HT-29 (cell line): ENCODE measurements around the gene KRT27. TPM values are rescaled to one million over a fixed set of nuclear protein-coding genes. Genes with fewer than 3 reads are reported as not detected.
"Not testable (repeated sequence)": the region's sequence is repeated elsewhere in the genome, so short reads cannot be mapped to it uniquely, and the experiment has no call there.

ENCODE experiments used
- DNase-seq: peaks from one replicate; pipeline ENCODE4 v3.0.0-alpha.2; 2015; ENCODE audit warnings: low spot score
- total RNA-seq: library from RNA; depleted of rRNA; stranded (reverse); fragments of >200 nt; shearing (Covaris generic); gene quantifications from 2 replicates; pipeline ENCODE4 v1.2.3, GENCODE V29; 2014; rRNA removed

KRT27 gene
- not detected in 2 replicates for total RNA-seq

DNA sequence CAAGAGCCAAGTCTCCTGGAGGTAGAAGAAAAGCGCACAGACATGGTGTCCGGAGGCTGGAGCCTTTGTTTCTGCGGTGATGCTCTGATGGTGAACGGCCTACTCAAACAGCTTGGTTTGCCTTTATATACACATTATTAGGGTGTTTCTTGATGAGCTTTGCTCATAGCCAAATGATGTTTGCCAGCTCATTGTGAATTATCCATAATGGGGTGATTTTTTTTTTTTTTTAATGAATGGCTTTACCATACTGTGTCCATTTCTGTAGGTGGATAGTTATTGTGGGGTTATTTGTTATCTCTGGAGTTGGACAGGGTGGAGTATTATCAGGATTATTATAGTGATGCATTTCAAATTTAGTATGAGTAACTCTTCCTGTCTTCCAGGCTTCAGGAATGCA is at the start of gene KRT27:
Gene KRT27, minus strand, starts transcription at position 101 of the 400 bp plus-strand sequence. Its CDS starts 57 bp downstream, at position 44.
- DNase-seq: no peak

DNA sequence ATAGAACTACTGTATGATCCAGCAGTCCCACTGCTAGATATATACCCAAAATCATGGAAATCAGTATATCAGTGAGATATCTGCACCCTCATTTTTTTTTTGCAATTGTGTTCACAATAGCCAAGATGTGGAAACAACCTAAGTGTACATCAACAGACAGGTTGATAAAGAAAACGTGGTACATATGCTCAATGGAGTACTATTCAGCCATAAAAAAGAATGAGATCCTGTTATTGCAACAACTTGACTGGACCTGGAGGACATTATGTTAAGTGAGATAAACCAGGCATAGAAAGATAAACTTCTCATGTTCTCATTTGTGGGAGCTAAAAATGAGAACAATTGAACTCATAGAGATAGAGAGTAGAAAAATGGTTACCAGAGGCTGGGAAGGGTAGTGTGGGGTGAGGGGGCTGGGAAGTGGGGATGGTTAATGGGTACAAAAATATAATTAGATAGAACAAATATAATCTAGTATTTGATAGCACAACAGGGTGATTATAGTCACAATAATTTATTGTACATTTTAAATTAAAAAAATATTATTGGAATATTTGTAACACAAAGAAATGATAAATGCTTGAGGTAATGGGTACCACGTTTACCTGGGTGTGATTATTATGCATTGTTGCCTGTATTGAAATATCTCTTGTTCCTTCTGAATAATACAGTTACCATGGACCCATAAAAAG is 47.9 kb upstream of the KRT27 start:
- DNase-seq: no peak

GRCh38 chr17:40828454-40829044 is 46.2 kb upstream of the KRT27 start:
- no peak for DNase-seq

GRCh38 chr17:40827746-40828453 is 45.5 kb upstream of the KRT27 start:
- DNase-seq: no peak

- DNase-seq: no peak
Measured at GRCh38 chr17:40825599-40825998, 43.2 kb upstream of the KRT27 start.

GRCh38 chr17:40824015-40824832 is 41.9 kb upstream of the KRT27 start:
- DNase-seq: no peak

DNA sequence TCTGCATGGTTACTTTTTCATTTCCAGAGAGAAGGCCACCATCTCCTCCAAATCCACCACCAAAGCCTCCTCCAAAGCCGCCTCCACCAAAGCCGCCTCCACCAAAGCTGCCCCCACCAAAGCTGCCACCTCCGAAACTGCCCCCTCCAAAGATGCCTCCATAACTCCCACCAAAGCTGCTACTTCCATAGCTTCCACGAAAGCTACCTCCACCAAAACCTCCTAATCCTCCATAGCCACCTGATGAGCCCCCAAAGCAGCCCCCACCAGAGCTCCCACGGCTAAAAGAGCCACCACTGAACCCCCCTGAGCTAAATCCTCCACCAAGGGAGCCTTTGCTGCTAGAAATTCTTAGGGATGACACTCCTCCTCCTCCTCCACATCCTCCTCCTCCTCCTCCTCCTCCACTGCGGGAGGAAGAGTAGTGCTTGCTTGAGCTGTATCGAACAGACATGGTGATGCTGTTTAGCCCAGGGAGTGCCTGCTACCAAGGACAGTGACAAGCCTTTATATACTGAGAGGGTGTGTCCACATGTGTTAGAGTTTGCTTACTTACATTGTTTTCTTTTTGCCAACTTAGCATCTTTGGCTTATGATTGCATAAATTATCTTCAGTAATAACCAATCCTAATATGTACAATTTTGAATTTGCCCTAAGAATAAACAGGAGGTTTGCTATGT is 39.9 kb upstream of the KRT27 start, which contains the start of gene KRT10:
Gene KRT10, minus strand, starts transcription at position 483 of the 681 bp plus-strand sequence. Its CDS starts 29 bp downstream, at position 454.
- no peak for DNase-seq

GRCh38 chr17:40821536-40821935 is 39.2 kb upstream of the KRT27 start:
- DNase-seq: no peak

DNA sequence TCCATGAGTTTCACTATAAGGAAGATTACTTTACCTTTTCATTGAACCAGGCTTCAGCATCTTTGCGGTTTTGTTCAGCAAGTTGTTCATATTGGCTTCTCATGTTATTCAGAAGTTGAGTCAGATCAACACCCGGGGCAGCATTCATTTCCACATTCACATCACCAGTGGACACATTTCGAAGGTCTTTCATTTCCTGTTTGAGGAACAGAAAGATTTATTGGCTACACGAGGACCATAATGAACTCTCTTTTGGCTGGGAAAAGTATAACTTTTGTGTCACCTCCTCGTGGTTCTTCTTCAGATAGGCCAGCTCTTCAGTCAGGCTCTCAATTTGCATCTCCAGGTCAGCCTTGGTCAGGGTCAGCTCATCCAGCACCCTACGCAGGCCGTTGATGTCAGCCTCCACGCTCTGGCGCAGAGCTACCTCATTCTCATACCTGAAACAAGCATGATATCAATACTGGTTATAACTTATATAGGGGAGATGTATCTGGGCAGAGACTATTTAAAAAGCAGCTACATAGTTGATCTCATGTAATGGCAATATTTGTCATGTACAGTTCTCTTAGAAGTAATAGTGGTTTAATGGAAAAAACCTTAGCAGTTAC is 38.0 kb upstream of the KRT27 start:
- DNase-seq: no peak

DNA sequence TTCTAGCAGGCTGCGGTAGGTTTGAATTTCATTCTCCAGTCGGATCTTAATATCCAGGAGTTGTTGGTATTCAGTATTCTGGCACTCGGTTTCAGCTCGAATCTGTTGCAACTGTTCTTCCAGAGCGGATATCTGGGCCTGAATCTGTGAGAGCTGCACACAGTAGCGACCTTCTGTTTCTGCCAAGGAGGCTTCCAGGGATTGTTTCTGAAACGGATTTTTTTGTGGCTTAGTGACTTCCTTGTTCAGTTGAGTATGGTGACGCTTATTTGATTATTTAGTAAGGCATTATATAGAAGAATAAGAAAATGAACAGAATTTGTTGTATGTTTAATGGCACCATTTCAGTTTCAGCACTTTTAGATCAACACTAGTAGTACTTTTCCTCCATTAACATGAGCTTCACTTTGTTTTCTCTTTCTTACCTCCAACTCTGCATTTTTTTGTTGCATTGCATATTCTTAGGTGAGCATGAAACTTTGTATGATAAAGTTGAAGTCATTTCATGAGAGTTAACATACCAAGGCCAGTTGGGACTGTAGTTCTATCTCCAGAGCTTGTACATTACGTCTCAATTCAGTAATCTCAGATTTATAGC is 37.3 kb upstream of the KRT27 start:
- DNase-seq: no peak

DNA sequence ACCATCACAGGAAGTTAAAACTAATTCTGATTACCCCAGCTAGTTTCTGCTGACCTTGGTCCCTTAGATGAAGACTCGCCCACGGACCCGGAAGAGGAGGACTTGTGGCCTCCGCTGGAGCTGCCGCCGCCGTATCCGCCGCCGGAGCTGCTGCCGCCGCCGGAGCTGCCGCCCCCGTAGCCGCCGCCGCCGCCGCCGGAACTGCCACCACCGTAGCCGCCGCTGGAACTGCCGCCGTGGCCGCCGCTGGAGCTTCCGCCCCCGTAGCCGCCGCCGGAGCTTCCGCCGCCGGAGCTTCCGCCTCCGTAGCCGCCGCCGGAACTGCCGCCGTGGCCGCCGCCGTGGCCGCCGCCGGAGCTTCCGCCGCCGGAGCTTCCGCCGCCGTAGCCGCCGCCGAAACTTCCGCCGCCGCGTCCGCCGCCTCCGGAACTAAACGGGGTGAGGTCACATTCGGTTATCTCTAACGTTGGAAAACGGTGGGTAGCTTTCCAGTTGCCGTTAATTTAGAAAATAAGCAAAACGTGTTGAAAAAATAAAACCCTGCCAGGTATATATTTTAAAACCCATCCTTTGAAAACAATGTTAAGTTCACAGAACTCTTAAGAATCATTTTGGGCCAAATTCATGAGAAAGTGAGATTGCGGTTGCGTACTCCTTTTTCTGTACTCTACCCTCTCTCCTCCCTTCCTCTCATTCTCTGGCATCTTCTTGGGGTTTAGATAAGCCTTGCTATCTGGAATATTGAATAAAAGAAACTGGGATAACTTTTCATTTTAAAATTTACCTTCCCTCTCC is 36.6 kb upstream of the KRT27 start:
- DNase-seq: peak; percentile 56

- peak; percentile 19 for DNase-seq
Measured at GRCh38 chr17:40818343-40818732, 36.0 kb upstream of the KRT27 start.

GRCh38 chr17:40817103-40817682 is 34.8 kb upstream of the KRT27 start:
- no peak for DNase-seq

- DNase-seq: no peak
Measured at GRCh38 chr17:40816569-40816968, 34.2 kb upstream of the KRT27 start.

DNA sequence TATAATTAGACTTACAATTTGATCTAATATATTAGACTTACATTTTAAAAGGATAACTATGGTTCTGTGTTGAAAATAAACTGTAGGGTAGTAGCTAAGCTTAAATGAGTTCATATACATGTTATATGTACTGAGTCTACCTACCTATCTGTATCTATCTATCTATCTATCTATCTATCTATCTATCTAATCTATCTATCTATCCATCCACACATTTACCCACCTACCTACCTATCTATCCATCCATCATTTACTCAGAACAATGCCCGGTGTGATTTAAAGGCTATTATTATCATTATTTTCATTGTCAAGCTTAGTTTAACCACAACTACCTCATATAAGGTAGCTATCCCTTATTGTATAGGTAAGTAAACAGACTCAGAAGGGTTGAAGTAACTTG is 33.0 kb upstream of the KRT27 start:
- DNase-seq: no peak

DNA sequence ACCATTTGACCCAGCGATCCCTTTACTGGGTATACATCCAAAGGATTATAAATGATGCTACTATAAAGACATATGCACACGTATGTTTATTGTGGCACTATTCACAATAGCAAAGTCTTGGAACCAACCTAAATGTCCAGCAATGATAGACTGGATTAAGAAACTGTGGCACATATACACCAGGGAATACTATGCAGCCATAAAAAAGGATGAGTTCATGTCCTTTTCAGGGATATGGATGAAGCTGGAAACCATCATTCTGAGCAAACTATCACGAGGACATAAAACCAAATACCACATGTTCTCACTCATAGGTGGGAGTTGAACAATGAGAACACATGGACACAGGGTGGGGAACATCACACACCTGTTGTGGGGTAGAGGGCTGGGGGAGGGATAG is 32.3 kb upstream of the KRT27 start:
- DNase-seq: not testable (repeated sequence)

DNA sequence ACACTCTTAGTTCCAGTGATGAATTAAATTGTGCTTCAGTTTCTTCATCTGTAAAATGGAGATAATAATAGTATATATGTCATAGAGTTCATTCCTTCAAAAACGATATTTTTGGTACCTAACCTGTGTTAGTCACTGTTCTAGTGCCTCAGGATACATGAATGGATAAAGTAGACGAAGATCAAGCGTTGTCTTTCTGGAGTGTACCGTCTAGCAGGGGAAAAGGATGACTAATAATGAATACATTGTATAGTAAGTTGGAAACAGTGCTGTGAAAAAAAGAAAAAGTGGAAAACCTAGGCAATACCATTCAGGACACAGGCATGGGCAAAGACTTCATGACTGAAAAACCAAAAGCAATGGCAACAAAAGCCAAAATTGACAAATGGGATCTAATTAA is 31.5 kb upstream of the KRT27 start:
- no peak for DNase-seq

- DNase-seq: no peak
Measured at GRCh38 chr17:40812639-40813038, 30.3 kb upstream of the KRT27 start.

- no peak for DNase-seq
Measured at GRCh38 chr17:40810494-40810893, 28.1 kb upstream of the KRT27 start.
